Stimulated activated CD8-positive, alpha-beta memory T cell treated with anti-CD3 and anti-CD28 coated beads, Interleukin-4, amount 100 ng/mL, for 1 hour (primary cell): Measurements from ENCODE around the gene TLCD3B.

Source experiments
- DNase-seq, 2 donors: peaks; one replicate each; pipeline ENCODE4 v3.0.0-alpha.2; 2020; ENCODE audit warnings: low read depth in 2 of 2, low spot score in 1 of 2

Gene TLCD3B

DNA sequence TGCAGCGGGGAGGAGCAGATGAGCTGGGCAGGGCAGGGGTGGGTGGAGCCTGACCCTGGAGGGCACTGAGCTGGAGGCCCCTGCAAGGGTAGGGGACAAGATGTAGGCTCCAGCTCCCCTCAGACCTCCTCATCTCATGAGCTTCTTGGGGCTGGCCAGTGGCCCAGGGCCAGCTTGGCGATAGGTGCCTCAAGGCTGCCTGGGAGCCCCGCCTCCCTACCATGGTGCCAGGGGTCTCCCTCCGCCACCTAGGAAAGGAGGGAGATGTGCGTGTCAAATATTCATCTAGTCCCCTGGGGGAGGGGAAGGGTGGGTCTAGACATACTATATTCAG lies 39.5 kb downstream of the TLCD3B start:
- no peak for DNase-seq

DNA sequence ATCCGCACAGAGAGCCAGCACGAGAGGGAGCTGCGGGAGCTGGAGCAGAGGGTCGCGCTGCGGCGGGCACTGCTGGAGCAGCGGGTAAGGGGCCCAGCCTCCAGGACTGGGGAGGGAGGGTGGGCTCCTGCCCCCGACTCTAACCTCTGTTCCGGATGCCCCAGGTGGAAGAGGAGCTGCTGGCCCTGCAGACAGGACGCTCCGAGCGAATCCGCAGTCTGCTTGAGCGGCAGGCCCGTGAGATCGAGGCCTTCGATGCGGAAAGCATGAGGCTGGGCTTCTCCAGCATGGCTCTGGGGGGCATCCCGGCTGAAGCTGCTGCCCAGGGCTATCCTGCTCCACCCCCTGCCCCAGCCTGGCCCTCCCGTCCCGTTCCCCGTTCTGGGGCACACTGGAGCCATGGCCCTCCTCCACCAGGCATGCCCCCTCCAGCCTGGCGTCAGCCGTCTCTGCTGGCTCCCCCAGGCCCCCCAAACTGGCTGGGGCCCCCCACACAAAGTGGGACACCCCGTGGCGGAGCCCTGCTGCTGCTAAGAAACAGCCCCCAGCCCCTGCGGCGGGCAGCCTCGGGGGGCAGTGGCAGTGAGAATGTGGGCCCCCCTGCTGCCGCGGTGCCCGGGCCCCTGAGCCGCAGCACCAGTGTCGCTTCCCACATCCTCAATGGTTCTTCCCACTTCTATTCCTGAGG lies 40.0 kb downstream of the TLCD3B start:
- no peak for DNase-seq

DNA sequence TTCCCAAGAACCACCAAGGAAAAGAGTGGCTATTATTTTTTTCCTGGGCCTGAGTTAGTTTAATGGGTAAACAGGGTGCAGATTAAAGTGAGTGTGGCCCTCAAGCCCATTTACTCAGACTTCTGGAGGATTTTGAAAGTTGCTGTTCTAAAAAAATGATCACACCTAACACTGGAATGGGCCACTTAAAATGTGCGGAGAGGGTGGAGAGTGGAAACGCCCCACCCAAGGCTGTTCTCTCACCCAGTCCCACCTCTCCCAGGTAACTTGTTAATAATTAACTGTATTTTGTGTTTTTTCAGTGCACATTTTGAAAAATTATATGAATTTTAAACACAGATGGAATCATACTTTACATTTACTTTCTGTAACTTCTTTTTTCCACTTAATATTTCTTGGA lies 41.0 kb downstream of the TLCD3B start:
- no peak for DNase-seq

DNA sequence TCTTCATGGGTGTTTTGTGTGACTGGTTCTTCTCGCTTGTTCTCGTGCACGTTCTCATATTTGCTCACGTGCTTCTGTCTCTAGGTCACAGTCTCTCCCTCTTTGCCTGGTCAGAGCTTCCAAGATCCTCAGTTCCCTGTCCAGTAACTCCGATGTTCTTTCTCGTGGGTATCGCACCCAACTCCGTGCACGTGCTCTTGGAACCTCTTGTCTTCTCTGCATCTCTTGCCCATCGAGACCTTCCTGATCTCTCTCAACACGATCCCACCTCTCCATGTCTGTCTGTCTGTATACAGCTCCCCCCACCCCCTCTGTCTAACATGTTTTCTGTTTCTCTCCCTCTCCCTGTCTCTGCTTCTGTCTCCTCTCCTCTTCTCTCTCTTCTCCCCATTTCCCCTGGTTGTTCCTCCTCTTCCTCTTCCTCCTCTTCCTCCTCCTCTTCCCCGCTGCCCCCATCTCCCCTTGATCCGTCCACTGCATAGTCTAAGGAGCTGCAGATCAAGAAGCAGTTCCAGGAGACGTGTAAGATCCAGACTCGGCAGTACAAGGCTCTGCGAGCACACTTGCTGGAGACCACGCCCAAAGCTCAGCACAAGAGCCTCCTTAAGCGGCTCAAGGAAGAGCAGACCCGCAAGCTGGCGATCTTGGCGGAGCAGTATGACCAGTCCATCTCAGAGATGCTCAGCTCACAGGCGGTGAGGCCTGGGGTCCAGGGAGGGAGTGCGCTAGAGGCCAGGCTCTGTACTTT lies 41.8 kb downstream of the TLCD3B start:
- no peak for DNase-seq

DNA sequence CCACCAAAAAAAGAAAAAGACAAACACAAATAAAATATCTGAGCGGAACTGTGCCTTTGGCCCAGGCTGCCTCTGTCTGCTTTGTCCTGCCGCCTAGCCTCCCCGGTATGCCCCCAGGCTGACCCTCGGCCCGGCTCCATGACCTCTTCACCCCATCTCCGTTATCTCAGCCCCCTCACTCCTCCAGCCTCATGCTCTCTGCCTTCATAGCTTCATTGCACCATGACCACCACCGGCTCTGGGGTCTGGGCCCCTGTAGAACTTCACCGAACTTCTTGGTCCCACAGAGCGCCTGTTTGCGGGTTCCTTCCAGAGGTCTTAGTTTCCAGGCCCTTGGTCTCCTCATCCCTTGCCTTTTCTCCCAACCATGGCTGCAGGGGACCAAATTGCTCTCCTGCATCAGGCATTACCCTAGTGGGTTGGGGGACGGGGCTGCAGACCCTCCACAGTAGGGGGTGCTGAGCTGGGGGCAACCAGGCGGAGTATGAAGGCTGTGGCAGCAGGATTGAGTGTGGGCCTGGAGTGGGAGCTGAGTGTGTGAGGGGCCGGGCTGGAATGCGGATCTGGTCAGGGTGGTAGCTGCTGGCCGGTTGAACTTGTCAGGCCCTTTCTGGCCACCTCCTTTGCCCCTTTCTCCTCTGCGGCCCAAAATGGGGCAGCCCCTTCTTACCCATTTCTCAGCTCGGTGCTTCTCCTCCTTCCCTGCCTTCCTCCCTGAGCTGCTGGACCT lies 42.6 kb downstream of the TLCD3B start:
- DNase-seq: no peak

DNA sequence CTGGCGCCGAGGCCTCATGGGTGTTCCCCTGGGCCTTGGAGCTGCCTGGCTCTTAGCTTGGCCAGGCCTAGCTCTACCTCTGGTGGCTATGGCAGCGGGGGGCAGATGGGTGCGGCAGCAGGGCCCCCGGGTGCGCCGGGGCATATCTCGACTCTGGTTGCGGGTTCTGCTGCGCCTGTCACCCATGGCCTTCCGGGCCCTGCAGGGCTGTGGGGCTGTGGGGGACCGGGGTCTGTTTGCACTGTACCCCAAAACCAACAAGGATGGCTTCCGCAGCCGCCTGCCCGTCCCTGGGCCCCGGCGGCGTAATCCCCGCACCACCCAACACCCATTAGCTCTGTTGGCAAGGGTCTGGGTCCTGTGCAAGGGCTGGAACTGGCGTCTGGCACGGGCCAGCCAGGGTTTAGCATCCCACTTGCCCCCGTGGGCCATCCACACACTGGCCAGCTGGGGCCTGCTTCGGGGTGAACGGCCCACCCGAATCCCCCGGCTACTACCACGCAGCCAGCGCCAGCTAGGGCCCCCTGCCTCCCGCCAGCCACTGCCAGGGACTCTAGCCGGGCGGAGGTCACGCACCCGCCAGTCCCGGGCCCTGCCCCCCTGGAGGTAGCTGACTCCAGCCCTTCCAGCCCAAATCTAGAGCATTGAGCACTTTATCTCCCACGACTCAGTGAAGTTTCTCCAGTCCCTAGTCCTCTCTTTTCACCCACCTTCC lies 43.5 kb downstream of the TLCD3B start:
- no peak for DNase-seq

DNA sequence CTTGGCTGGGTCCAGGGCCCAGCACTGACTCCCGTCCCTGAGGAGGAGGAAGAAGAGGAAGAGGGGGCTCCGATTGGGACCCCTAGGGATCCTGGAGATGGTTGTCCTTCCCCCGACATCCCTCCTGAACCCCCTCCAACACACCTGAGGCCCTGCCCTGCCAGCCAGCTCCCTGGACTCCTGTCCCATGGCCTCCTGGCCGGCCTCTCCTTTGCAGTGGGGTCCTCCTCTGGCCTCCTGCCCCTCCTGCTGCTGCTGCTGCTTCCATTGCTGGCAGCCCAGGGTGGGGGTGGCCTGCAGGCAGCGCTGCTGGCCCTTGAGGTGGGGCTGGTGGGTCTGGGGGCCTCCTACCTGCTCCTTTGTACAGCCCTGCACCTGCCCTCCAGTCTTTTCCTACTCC lies 44.1 kb downstream of the TLCD3B start:
- DNase-seq: no peak

DNA sequence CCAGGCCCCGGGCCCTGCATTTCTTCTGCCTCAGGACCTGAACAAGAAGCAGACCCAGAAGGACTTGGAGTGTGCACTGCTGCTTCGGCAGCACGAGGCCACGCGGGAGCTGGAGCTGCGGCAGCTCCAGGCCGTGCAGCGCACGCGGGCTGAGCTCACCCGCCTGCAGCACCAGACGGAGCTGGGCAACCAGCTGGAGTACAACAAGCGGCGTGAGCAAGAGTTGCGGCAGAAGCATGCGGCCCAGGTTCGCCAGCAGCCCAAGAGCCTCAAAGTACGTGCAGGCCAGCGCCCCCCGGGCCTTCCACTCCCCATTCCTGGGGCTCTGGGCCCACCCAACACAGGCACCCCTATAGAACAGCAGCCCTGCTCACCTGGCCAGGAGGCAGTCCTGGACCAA lies 44.8 kb downstream of the TLCD3B start:
- no peak for DNase-seq

DNA sequence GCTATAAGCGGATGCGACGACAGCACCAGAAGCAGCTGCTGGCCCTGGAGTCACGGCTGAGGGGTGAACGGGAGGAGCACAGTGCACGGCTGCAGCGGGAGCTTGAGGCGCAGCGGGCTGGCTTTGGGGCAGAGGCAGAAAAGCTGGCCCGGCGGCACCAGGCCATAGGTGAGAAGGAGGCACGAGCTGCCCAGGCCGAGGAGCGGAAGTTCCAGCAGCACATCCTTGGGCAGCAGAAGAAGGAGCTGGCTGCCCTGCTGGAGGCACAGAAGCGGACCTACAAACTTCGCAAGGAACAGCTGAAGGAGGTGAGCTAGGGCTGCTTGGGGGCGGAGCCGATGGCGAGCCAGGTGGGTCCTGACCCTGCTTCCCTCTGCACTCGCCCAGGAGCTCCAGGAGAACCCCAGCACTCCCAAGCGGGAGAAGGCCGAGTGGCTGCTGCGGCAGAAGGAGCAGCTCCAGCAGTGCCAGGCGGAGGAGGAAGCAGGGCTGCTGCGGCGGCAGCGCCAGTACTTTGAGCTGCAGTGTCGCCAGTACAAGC lies 45.7 kb downstream of the TLCD3B start:
- no peak for DNase-seq

DNA sequence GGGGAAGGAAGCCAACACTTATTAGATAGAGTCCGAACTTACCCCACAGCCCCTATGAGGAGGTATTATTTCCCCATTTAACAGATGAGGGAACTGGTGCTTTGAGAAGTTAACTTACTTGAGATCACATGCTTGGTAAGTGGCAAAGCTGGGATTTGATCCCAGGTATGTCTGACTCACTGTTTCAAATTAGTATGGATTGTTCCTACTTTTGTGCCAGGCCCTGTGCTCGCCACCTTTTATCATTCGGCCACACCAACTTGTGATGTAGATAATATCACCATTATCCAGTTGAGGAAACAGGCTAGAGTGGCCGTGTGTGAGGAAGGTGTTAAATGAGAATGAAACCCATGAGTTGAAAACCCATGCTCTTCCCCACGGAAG lies 46.3 kb downstream of the TLCD3B start:
- DNase-seq: no peak

DNA sequence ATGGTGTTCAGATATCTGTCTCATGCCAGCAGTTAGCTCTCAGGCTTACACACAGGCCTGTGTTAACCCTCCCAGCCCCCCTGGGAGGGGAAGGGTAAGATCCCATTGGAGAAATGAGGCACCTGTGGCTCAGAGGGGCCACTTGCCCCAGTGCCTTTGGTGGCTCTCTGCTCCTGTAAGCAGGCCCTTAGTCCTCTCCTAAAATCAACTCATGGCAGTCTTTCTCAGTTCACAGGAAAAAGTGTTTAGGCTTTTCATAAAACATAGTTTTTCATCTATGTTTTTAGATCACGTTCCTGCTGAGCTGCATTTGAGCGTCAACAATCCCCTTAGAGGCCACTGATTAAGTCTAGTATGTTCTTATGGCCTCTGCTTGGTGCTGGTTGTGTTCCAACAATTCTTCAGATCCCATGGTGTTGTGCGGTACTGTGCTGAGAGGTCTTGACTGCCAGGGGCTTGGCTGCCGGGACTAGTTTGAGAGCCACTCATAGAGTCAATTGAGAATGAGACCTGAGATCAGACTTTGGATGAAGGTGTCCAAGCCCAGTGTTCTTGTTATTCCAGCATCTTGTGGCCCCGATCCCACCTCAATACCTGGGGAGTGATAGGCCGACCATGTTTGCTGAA lies 46.8 kb downstream of the TLCD3B start:
- no peak for DNase-seq

DNA sequence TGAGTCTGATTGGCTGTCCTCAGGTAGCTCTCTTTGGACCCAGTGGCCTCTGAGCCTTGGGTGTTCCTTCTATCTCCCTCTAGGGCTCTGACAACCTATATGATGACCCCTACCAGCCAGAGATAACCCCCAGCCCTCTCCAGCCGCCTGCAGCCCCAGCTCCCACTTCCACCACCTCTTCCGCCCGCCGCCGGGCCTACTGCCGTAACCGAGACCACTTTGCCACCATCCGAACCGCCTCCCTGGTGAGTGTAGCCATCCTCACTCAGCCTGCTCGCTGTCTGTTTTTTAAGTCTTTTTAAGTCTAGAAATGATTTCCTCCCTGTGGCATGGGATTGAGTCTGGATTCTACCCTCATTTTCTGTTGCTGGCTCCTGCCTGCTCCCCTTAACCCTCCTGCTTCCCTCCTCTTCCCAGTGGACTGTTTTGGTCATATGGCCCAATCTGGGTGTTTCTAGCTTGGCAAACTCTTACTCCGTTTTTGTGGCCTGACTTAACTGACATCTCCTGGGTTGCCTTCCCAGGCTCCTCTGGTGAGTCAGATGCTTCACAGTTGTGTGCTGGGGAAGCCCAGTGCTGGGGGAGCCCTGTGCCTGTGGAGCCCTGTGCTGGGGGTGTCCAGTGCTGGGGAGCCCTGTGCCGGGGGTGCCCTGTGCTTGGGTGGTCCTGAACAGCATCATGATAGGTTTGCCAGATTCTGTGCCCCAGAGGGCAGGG lies 47.5 kb downstream of the TLCD3B start:
- DNase-seq: no peak

DNA sequence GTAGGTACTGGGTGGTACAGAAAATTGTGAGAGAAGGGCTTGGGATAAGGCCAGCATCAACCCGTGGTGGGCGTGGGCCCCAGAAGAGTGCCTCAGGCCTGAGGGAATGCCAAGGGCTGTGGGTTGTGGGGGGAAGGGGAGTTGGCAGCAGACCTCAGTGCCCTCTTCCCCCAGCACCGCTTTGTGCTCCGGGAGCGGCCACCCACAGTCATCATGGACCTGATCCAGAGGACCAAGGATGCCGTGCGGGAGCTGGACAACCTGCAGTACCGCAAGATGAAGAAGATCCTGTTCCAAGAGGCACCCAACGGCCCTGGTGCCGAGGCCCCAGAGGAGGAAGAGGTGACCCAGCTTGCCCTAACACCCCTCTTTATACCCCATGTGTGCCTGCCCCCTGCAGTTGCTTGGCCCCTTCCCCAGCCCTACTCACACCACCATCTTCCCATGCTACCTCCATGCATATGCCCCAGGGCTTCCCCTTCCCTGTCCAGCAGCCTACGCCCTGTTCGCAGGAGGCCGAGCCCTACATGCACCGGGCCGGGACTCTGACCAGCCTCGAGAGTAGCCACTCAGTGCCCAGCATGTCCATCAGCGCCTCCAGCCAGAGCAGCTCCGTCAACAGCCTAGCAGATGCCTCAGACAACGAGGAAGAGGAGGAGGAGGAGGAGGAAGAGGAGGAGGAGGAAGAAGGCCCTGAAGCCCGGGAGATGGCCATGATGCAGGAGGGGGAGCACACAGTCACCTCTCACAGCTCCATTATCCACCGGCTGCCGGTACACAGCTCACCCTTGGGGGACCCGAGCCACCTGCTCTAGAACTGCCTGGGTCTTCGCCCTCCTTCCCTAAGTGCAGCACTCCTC lies 48.3 kb downstream of the TLCD3B start:
- no peak for DNase-seq

DNA sequence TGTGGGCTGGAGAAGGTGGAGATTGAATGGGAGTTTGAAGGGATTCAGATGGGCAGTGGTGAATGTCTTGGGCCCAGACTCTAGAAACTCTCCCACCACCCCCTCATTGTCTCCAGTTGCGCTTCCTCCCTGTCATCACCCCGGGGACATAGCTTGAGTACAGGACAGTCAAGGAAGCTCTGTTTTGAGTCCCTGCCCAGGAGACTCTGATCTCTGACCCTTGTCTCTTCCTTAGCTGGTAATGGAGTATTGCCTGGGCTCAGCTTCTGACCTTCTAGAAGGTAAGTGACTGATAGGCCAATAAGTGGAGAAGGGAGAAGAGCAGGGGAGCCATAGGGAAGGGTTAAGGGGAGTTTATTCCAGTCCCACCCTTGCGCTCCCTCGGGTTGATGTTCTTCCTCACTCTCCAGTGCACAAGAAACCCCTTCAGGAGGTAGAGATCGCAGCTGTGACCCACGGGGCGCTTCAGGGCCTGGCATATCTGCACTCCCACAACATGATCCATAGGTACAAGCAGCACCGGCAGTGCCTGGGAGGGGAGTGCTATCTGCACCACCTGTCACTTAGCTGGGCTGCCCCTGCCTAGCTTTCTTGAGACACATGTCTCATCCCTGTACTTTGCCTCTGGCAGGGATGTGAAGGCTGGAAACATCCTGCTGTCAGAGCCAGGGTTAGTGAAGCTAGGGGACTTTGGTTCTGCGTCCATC lies 52.4 kb downstream of the TLCD3B start:
- DNase-seq: no peak

DNA sequence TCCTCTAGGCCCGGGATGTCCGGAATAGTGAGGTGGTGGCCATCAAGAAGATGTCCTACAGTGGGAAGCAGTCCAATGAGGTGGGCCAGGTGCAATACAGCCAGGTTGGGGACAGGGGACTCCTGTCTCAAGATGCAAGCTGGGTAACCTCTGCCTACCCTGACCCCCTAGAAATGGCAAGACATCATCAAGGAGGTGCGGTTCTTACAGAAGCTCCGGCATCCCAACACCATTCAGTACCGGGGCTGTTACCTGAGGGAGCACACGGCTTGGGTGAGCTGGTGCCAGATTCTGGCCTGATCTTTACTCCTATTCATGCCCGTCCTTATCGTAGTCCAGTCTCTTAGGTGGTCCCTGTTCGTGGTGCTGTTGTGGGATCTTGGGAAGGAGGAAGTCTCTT lies 53.0 kb downstream of the TLCD3B start:
- no peak for DNase-seq

DNA sequence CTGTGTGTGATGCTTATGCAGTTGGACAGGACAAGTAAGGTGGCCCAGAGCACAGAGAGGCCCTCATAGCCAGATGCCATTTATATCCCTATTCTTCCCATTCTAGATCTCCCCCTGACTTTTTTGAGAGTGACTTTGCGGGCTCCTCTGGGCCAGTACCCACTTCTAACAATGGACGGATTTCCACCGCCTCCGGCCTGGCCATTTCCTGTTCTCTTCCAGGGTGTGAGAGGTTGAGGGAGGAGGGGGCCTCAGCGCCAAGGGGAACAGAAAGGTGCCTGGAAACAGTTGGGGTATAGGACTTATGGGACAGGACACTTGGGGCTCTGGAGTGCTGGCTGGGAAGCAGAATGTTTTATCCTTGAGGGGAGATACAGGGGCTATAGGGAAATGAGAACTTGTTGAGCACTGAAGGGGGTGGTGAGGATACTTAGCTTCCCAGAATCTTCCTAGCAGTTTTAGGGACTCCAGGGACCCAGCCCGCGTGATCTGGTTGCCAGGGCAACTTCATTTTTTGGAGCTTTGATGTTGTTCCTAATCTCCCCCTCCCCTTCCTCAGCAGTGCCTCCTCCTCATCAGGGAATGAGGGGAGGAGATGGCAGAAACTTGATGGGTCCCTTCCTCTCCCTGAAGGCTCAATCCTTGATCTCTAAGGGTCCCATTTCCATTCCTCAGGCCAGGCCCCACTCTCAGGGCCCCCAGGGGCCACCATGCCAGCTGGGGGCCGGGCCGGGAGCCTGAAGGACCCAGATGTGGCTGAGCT lies 53.8 kb downstream of the TLCD3B start:
- DNase-seq: no peak

DNA sequence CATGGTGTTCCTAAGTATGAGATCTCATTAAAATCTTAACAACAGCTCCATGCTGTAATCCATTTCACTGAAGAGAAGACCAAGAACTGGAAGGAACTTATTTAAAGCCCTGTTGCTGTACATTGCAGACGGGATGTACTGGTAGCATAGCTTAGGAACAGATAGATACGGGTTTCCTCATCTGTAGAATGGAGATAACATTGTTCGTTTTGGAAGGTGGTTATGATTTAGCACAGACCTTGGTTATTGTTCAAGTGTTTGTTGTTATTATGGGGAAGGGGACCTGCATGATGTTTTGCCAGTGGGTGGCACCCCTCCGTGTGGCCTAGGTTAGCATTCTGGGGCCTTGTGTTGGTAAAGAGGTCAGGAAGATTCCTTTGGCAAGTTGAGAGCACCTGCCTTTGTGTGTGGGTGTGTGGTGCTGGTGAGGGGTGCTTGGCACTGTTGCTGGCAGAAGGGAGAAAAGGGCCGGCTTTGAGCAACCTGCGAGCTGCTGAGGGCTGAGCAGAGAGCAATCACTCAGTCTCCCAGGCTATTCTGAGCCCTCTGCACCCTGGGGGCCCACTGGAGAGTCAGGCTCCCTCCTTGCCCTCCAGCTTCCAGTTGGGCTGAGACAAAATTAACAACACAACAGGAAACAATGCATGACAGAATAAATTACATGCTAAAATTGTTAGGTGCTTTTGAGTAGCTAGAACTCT lies 55.1 kb downstream of the TLCD3B start:
- no peak for DNase-seq

DNA sequence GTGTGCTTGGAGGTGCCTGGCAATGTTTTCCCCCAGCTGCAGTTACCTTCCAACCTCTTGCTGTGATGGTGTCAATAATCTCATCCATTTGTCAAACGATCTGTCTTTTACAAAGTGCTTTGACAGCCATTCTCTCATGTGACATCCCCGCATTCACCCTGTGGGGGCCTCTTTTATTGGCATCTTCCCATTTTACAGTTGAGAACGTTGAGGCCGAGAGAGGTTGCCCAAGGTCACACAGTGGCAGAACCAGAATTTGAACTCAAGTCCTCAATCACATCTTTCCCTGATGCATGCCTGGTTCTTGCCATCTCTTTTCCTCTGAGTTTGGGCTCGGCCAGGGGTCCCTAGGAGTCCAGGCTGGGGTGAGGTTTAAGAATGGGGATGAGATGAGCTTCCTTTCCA lies 55.9 kb downstream of the TLCD3B start:
- DNase-seq: no peak
